GM12878 (cell line): ENCODE data around the gene CCDC18. TPM values are rescaled to one million over a fixed set of nuclear protein-coding genes. Genes with fewer than 3 reads are reported as not detected.

Experiments used
- ATAC-seq: fragments of 200-7000 bp; cut with Tn5 transposase; 3 replicates; pipeline ENCODE4 v1.9.1; 2020; ENCODE audit warnings: mild to moderate bottlenecking, moderate library complexity
- BruUV-seq: library from RNA; stranded (reverse); fragments of 400-500 nt; replicated peaks from 2 replicates; lab custom pipeline; 2021; lab: Mats Ljungman, UMichigan
- CTCF ChIA-PET: fragments of 300-600 bp; sonication (Branson Sonifier 250); formaldehyde crosslinking; extraction: SDS; loops from one replicate; lab custom pipeline; 2021; ENCODE audit warnings: inconsistent platforms; lab: Yijun Ruan, JAX
- POLR2A ChIA-PET: fragments of 350-600 bp; formaldehyde crosslinking; extraction: SDS; loops from one replicate; lab custom pipeline; 2021; ENCODE audit warnings: inconsistent platforms; lab: Charles Lee
- RAD21 ChIA-PET: fragments of 300-600 bp; sonication (Branson Sonifier 250); formaldehyde crosslinking; loops from one replicate; lab custom pipeline; 2023; ENCODE audit warnings: antibody characterized with exemption; ENCODE audit not compliant: unreplicated experiment; lab: Charles Lee
- SMC1A ChIA-PET: fragments of 300-600 bp; sonication (Branson Sonifier 250); formaldehyde crosslinking; loops from one replicate; lab custom pipeline; 2023; ENCODE audit not compliant: unreplicated experiment, uncharacterized antibody; lab: Charles Lee
- DNase-seq: peaks from one replicate; pipeline ENCODE4 v3.0.0-alpha.2; 2011; ENCODE audit warnings: low read depth, low spot score
- FAIRE-seq: peaks from 3 replicates; lab custom pipeline; 2011; peaks lifted over from hg19 to GRCh38; lab: Jason Lieb, UNC
- H2AFZ ChIP-seq: 2 replicates; pipeline ENCODE4 v1.6.0; 2011; ENCODE audit warnings: low read depth, low read length, control low read depth; ENCODE audit not compliant: control insufficient read depth
- H3K27ac ChIP-seq: 2 replicates; pipeline ENCODE4 v1.5.1; 2011; ENCODE audit warnings: control low read depth; ENCODE audit not compliant: control insufficient read depth, insufficient read depth
- H3K27me3 ChIP-seq, 2 experiments: replicated peaks in 1 of 2; 2 replicates each; pipeline versions ENCODE4 v1.6.0 to v1.6.1; 2011; ENCODE audit warnings: low read length in 1 of 2; ENCODE audit not compliant: control insufficient read depth in 2 of 2, insufficient read depth in 2 of 2
- H3K36me3 ChIP-seq, 2 experiments: 2 replicates each; pipeline ENCODE4 v1.5.1; 2011; ENCODE audit warnings: low read length in 1 of 2; ENCODE audit not compliant: control insufficient read depth in 2 of 2, insufficient read depth in 2 of 2
- H3K4me1 ChIP-seq: 2 replicates; pipeline ENCODE4 v1.6.1; 2011; ENCODE audit warnings: mild to moderate bottlenecking, low read length, moderate library complexity, mixed read lengths; ENCODE audit not compliant: control insufficient read depth, insufficient read depth
- H3K4me2 ChIP-seq: 2 replicates; pipeline ENCODE4 v1.6.0; 2011; ENCODE audit warnings: control low read depth; ENCODE audit not compliant: control insufficient read depth, insufficient read depth
- H3K4me3 ChIP-seq: fragments of 200-600 bp; sonication (generic); 2 replicates; pipeline ENCODE4 v1.5.1; 2016
- H3K79me2 ChIP-seq: 2 replicates; pipeline ENCODE4 v1.6.0; 2011; ENCODE audit warnings: low read length; ENCODE audit not compliant: control insufficient read depth, insufficient read depth
- H3K9ac ChIP-seq: 2 replicates; pipeline ENCODE4 v1.8.0; 2011; ENCODE audit warnings: low read length, control low read depth, mixed read lengths; ENCODE audit not compliant: control insufficient read depth, insufficient read depth
- H3K9me3 ChIP-seq: replicated peaks from 3 replicates; pipeline ENCODE4 v1.5.1; 2011; ENCODE audit warnings: mild to moderate bottlenecking, low read length; ENCODE audit not compliant: control insufficient read depth, insufficient read depth
- H4K20me1 ChIP-seq: 2 replicates; pipeline ENCODE4 v1.6.0; 2011; ENCODE audit not compliant: control insufficient read depth, insufficient read depth
- CHD4 ChIP-seq: fragments of 200-600 bp; sonication (generic); IDR thresholded peaks from 2 replicates; pipeline ENCODE4 v1.6.1; 2016; ENCODE audit warnings: mild to moderate bottlenecking
- ETV6 ChIP-seq, 2 experiments: fragments of 450-650 bp in 1 of 2; IDR thresholded peaks in 1 of 2; conservative IDR thresholded peaks in 1 of 2; 2 replicates each; pipeline ENCODE4 v1.6.1; 2014; ENCODE audit warnings: antibody characterized with exemption in 1 of 2, borderline replicate concordance in 1 of 2, low read depth in 1 of 2, mild to moderate bottlenecking in 1 of 2, moderate library complexity in 1 of 2
- NR2C1 ChIP-seq: fragments of 450-650 bp; IDR thresholded peaks from 2 replicates; pipeline ENCODE4 v1.6.1; 2017; ENCODE audit warnings: antibody characterized with exemption, mild to moderate bottlenecking, moderate library complexity
- SIX5 ChIP-seq: IDR thresholded peaks from 2 replicates; pipeline ENCODE4 v1.6.1; 2011; ENCODE audit warnings: mild to moderate bottlenecking, low read depth, low read length, moderate library complexity; ENCODE audit not compliant: severe bottlenecking
- STAT3 ChIP-seq: IDR thresholded peaks from 2 replicates; pipeline ENCODE4 v1.6.1; 2011; ENCODE audit warnings: low read depth, low read length, improper control_type of control experiment
- TBL1XR1 ChIP-seq: IDR thresholded peaks from 2 replicates; pipeline ENCODE4 v1.6.1; 2012; ENCODE audit warnings: low read depth, low read length, improper control_type of control experiment
- WRNIP1 ChIP-seq: IDR thresholded peaks from 2 replicates; pipeline ENCODE4 v1.6.1; 2011; ENCODE audit warnings: low read depth, low read length, improper control_type of control experiment, borderline replicate concordance
- ZBED1 ChIP-seq: IDR thresholded peaks from 2 replicates; pipeline ENCODE4 v1.6.1; 2016; ENCODE audit warnings: borderline replicate concordance
- ZSCAN29 ChIP-seq: fragments of 450-650 bp; IDR thresholded peaks from 2 replicates; pipeline ENCODE4 v1.6.1; 2017; ENCODE audit warnings: mild to moderate bottlenecking, moderate library complexity
- in situ Hi-C: fragments of 300-500 bp; cut with MboI; formaldehyde crosslinking; loops from 9 replicates; pipeline ENCODE4 v1.14.3; 2018; ENCODE audit warnings: mixed read lengths
- intact Hi-C: fragments of 100-400 bp; cut with micrococcal nuclease; formaldehyde crosslinking; loops from one replicate; pipeline ENCODE4 v1.14.2; 2022; ENCODE audit not compliant: unreplicated experiment
- polyA plus RNA-seq, 11 experiments: library from polyadenylated mRNA; depleted of rRNA in 4 of 11; unstranded in 6 of 11; stranded (reverse) in 5 of 11; fragments of >200 nt; fragmentation: Nextera tagmentation in 4 of 11; fragmentation: Illumina TruSeq in 1 of 11; extraction: Ambion mirVana in 4 of 11; extraction: Trizol in 1 of 11; gene quantifications; 1 replicate in 1 of 11; 2 replicates in 10 of 11; pipeline versions ENCODE4 v1.2.1 to v1.2.3, GENCODE V29; 2011 to 2016; ENCODE audit warnings: inconsistent platforms in 2 of 11, missing spikeins in 2 of 11, low read depth in 1 of 11
- total RNA-seq, 4 experiments: library from RNA; depleted of rRNA in 3 of 4; stranded (reverse); fragments of >200 nt in 3 of 4; fragmentation: Illumina TruSeq in 1 of 4; extraction: Trizol in 1 of 4; gene quantifications; 2 replicates each; pipeline versions ENCODE4 v1.2.1 to v1.2.3, GENCODE V29; 2013 to 2021
- TF ChIP-seq, protein P1 (sequence below): fragments of 450-650 bp; IDR thresholded peaks from 2 replicates; pipeline ENCODE4 v1.6.1; 2017; ENCODE audit warnings: mild to moderate bottlenecking, moderate library complexity
- TF ChIP-seq, protein P2 (sequence below): fragments of 450-650 bp; IDR thresholded peaks from 2 replicates; pipeline ENCODE4 v1.6.1; 2014; ENCODE audit warnings: mild to moderate bottlenecking
- TF ChIP-seq, protein P3 (sequence below): fragments of 450-650 bp; formaldehyde crosslinking; IDR thresholded peaks from 2 replicates; pipeline ENCODE4 v1.4.0; 2020; ENCODE audit warnings: mild to moderate bottlenecking, moderate library complexity
- TF ChIP-seq, protein P4 (sequence below): fragments of 450-650 bp; IDR thresholded peaks from 2 replicates; pipeline ENCODE4 v1.6.1; 2016; ENCODE audit warnings: mild to moderate bottlenecking

Gene CCDC18
- total and polyA plus RNA-seq, 10 of the 15 experiments (the other 5 are each of a cell fraction or from before 2014, with no cell fraction given): 15.6 to 34.9 (median 19.5) TPM

DNA sequence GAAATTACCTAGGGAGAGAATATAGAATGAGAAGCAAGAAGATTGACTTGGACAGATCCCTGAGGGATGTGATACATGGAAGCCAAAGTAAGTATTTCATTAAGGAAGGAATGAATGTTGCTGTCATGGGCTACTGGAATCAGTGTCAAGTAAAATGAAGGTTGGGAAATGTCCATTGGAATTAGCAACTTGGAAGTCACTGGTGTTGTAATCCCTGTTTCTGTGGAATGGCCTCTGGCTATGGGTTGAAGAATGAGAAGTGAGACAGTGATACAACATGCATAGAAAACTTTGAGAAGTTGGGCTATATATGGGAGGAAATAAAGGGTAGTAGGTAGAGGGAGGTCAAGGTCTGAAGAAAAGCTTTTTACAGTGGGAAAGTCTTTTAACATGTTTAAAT lies 54.7 kb downstream of the CCDC18 start:
- H3K4me3 ChIP-seq: no peak overlapping the region
- in situ Hi-C loops: no loop called here
- ChIA-PET CTCF (no interaction called here), SMC1A (no interaction called here), RAD21 (no interaction called here), POLR2A (no interaction called here)
- H3K27ac ChIP-seq: no peak overlapping the region
- H3K27me3 ChIP-seq: no peaks in the 10 kb centered on the region
- BruUV-seq: no TSS peak
- no peaks in the 10 kb centered on the region for H4K20me1 ChIP-seq
- H3K79me2 ChIP-seq: no peaks in the 10 kb centered on the region
- H3K9ac ChIP-seq: no peak overlapping the region
- FAIRE-seq (no peak), ATAC-seq (no peak), DNase-seq (no peak)
- H2AFZ ChIP-seq: no peak overlapping the region
- H3K9me3 ChIP-seq: no peaks in the 10 kb centered on the region; the same call in 2 of the 3 replicates
- intact Hi-C loops: no loop called here
- H3K4me1 ChIP-seq: no peaks in the 10 kb centered on the region
- H3K36me3 ChIP-seq: peaks cover 0 to 15% of the 10 kb centered on the region in 2 experiments; a peak in 3 of 4 replicates
- no peak overlapping the region for H3K4me2 ChIP-seq
- no peak for TF ChIP-seq STAT3
- TF ChIP-seq CHD4: no peak
- no peak for TF ChIP-seq SIX5
- no peak for TF ChIP-seq TBL1XR1
- TF ChIP-seq, protein P1, sequence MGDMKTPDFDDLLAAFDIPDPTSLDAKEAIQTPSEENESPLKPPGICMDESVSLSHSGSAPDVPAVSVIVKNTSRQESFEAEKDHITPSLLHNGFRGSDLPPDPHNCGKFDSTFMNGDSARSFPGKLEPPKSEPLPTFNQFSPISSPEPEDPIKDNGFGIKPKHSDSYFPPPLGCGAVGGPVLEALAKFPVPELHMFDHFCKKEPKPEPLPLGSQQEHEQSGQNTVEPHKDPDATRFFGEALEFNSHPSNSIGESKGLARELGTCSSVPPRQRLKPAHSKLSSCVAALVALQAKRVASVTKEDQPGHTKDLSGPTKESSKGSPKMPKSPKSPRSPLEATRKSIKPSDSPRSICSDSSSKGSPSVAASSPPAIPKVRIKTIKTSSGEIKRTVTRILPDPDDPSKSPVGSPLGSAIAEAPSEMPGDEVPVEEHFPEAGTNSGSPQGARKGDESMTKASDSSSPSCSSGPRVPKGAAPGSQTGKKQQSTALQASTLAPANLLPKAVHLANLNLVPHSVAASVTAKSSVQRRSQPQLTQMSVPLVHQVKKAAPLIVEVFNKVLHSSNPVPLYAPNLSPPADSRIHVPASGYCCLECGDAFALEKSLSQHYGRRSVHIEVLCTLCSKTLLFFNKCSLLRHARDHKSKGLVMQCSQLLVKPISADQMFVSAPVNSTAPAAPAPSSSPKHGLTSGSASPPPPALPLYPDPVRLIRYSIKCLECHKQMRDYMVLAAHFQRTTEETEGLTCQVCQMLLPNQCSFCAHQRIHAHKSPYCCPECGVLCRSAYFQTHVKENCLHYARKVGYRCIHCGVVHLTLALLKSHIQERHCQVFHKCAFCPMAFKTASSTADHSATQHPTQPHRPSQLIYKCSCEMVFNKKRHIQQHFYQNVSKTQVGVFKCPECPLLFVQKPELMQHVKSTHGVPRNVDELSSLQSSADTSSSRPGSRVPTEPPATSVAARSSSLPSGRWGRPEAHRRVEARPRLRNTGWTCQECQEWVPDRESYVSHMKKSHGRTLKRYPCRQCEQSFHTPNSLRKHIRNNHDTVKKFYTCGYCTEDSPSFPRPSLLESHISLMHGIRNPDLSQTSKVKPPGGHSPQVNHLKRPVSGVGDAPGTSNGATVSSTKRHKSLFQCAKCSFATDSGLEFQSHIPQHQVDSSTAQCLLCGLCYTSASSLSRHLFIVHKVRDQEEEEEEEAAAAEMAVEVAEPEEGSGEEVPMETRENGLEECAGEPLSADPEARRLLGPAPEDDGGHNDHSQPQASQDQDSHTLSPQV: no peak
- TF ChIP-seq ETV6 (conservative IDR thresholded peaks at IDR 0.05 in 1 of 2, IDR thresholded peaks at IDR 0.05 in 1 of 2; ENCODE audit: borderline replicate concordance in 1 of 2, low read depth in 1 of 2): no peak
- TF ChIP-seq, protein P2, sequence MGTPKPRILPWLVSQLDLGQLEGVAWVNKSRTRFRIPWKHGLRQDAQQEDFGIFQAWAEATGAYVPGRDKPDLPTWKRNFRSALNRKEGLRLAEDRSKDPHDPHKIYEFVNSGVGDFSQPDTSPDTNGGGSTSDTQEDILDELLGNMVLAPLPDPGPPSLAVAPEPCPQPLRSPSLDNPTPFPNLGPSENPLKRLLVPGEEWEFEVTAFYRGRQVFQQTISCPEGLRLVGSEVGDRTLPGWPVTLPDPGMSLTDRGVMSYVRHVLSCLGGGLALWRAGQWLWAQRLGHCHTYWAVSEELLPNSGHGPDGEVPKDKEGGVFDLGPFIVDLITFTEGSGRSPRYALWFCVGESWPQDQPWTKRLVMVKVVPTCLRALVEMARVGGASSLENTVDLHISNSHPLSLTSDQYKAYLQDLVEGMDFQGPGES: no peak
- no peak for TF ChIP-seq ZSCAN29
- TF ChIP-seq, protein P3, sequence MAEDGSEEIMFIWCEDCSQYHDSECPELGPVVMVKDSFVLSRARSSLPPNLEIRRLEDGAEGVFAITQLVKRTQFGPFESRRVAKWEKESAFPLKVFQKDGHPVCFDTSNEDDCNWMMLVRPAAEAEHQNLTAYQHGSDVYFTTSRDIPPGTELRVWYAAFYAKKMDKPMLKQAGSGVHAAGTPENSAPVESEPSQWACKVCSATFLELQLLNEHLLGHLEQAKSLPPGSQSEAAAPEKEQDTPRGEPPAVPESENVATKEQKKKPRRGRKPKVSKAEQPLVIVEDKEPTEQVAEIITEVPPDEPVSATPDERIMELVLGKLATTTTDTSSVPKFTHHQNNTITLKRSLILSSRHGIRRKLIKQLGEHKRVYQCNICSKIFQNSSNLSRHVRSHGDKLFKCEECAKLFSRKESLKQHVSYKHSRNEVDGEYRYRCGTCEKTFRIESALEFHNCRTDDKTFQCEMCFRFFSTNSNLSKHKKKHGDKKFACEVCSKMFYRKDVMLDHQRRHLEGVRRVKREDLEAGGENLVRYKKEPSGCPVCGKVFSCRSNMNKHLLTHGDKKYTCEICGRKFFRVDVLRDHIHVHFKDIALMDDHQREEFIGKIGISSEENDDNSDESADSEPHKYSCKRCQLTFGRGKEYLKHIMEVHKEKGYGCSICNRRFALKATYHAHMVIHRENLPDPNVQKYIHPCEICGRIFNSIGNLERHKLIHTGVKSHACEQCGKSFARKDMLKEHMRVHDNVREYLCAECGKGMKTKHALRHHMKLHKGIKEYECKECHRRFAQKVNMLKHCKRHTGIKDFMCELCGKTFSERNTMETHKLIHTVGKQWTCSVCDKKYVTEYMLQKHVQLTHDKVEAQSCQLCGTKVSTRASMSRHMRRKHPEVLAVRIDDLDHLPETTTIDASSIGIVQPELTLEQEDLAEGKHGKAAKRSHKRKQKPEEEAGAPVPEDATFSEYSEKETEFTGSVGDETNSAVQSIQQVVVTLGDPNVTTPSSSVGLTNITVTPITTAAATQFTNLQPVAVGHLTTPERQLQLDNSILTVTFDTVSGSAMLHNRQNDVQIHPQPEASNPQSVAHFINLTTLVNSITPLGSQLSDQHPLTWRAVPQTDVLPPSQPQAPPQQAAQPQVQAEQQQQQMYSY (CRISPR knock-in tag): no peak
- TF ChIP-seq WRNIP1: no peak
- no peak for TF ChIP-seq ZBED1
- no peak for TF ChIP-seq NR2C1
- TF ChIP-seq, protein P4, sequence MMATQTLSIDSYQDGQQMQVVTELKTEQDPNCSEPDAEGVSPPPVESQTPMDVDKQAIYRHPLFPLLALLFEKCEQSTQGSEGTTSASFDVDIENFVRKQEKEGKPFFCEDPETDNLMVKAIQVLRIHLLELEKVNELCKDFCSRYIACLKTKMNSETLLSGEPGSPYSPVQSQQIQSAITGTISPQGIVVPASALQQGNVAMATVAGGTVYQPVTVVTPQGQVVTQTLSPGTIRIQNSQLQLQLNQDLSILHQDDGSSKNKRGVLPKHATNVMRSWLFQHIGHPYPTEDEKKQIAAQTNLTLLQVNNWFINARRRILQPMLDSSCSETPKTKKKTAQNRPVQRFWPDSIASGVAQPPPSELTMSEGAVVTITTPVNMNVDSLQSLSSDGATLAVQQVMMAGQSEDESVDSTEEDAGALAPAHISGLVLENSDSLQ: no peak
